NB4 (cell line): ENCODE results near the gene RIOK2.
A peak's percentile ranks its signal among the peaks of the same experiment; 100 is the strongest.

Experiments
- DNase-seq: peaks from one replicate; pipeline ENCODE4 v3.0.0; 2010; ENCODE audit warnings: low read depth
- H3K4me3 ChIP-seq: one replicate; pipeline ENCODE4 v1.5.1; 2011; ENCODE audit warnings: mild to moderate bottlenecking, low read depth, low read length, moderate library complexity
- MYC ChIP-seq: IDR thresholded peaks from 2 replicates; pipeline ENCODE4 v1.6.1; 2011; ENCODE audit warnings: low read depth, low read length
- POLR2A ChIP-seq: IDR thresholded peaks from 2 replicates; pipeline ENCODE4 v1.6.1; 2011; ENCODE audit warnings: mild to moderate bottlenecking; ENCODE audit not compliant: insufficient read length; ENCODE audit errors: extremely low read depth
- TF ChIP-seq, protein P1 (sequence below): IDR thresholded peaks from one replicate; pipeline ENCODE4 v1.5.1; 2012; ENCODE audit warnings: low read depth, low read length
- TF ChIP-seq, protein P2 (sequence below): IDR thresholded peaks from 2 replicates; pipeline ENCODE4 v1.6.1; 2011; ENCODE audit warnings: low read depth, low read length

RIOK2 gene

DNA sequence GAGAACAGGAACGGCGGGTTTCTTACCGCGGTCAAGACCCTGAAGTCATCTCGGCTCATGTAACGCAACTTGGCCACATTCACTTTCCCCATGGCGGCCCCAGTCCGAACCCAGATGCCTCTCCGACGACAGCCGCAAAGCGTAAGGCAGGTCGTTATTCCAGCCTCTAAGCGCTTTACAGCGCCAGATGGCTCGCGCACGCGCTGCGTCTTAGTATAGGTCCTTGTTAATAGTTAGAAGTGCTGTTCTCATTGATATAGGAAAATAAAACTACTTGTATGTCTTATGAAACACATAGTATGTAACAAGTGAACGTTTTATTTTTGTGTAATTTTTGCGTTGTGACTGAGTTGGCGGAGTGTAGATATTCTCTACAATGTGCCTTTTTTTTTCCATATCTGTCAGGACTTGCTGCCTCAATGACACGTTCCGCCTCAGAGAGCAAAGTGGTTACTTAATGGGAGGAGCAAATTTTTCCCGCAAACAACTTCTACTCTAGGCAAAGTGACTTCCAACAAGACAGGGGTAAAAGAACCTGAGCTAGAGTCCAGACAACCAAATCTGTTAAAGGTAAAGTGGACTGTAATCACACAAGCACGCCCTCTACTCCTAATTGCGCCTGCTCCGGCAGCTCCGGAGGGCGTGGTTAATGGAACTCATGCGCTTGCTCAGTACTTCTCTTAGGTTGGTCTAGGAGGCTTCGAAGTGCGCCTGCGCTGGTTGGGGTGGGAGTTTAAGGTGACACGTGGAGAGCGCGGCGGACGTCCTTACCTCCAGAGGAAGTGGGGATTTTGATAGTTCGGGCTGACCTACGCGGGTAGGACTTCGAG, at the start of gene RIOK2:
TSS of gene RIOK2 (minus strand) at position 148 of the 830 bp plus-strand sequence. CDS start at position 92, 56 bp downstream.
- DNase-seq: peak; percentile 97

DNA sequence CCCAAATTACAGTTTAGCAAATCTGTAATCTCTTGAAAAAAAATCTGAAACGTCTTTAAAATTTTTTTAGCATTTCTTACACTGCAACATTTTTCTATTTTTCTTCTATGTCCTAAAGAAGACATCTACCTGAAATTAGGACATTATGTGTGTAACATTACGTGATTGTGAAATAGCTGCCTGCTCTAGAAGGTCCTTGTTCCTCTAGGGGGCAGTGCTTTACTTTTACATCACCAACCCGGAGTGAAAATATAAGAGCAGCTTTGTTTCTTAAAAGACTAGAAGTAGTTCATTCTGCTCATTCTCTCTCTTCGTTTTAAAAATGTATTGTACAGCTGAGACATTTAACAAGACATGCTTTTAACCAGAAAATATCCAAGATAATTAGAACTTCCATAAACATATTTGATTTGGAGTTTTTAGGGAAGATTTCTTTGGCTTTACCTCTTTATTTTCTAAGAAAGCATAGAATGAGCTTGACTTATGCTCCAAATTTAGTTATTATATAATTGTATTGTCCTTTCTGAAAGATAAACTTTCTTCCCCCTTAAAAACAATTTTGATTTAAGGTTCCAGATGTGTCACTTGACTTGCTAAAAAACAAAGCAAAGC, 48.1 kb upstream of the RIOK2 start:
- H3K4me3 ChIP-seq: no peak overlapping the region
- DNase-seq: peak; percentile 75
- TF ChIP-seq MYC (no peak), POLR2A (no peak)
- TF ChIP-seq, protein P1, sequence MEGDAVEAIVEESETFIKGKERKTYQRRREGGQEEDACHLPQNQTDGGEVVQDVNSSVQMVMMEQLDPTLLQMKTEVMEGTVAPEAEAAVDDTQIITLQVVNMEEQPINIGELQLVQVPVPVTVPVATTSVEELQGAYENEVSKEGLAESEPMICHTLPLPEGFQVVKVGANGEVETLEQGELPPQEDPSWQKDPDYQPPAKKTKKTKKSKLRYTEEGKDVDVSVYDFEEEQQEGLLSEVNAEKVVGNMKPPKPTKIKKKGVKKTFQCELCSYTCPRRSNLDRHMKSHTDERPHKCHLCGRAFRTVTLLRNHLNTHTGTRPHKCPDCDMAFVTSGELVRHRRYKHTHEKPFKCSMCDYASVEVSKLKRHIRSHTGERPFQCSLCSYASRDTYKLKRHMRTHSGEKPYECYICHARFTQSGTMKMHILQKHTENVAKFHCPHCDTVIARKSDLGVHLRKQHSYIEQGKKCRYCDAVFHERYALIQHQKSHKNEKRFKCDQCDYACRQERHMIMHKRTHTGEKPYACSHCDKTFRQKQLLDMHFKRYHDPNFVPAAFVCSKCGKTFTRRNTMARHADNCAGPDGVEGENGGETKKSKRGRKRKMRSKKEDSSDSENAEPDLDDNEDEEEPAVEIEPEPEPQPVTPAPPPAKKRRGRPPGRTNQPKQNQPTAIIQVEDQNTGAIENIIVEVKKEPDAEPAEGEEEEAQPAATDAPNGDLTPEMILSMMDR: peak; percentile 54
- TF ChIP-seq, protein P2, sequence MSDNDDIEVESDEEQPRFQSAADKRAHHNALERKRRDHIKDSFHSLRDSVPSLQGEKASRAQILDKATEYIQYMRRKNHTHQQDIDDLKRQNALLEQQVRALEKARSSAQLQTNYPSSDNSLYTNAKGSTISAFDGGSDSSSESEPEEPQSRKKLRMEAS: no peak

More for the DNA sequence above, at the start of gene RIOK2:
- TF ChIP-seq, protein P2: peak; percentile 96
- TF ChIP-seq, protein P1: no peak
- peak; percentile 81 for TF ChIP-seq POLR2A
- TF ChIP-seq MYC: peak; percentile 79
- peak within 1 kb of the TSS; percentile 99 for H3K4me3 ChIP-seq

DNA sequence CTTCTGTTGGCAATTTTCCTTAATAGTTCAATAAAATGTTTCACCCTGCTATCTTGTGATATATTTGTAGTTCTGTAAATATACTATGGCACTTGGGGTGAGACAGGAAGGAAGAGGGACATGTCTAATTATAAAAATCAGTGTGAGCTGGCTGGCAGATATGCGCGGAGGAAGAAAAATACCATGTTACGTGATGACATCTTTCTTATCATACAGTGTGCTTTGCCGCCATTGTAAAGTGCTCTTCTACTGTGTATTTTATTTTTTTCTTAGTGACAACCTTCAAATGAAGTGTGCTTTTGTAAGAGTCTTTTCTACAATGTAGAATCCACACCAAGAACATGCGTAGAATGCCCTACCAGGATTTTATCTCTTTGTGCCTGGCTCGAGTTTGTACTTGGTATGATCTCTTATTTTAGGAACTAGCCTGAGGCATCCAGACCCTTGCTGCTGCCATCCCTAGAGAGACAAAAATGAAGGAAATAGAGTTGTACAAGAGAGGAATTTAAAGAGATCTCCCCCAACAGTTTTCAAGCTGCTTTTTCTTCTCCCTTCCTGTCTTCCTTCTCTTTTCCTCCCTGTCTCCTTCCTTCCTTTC, 46.7 kb upstream of the RIOK2 start:
- no peak for DNase-seq
- no peak overlapping the region for H3K4me3 ChIP-seq

DNA sequence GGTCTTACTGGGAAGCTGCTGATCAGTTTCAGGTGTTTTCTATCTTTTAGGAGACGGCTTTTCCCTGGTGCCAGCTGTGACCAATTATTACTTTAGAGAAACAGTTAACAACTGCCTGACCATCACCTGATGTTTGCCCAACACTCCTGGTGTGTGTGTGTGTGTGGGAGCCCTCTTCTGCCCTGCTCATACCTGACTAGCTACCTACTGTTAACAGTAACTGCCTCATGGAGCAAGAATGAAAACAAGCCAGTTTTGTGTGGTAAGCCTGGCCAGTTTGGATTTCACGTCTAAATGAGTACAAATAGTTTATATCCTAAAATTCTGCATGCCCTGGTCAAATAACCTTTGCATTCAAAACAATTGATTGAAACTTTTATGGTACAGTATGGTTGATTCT, 46.1 kb upstream of the RIOK2 start:
- H3K4me3 ChIP-seq: no peak overlapping the region
- TF ChIP-seq MYC: no peak
- TF ChIP-seq, protein P2: no peak
- no peak for DNase-seq

More for the DNA sequence above, 46.7 kb upstream of the RIOK2 start:
- TF ChIP-seq, protein P2: no peak
- TF ChIP-seq POLR2A: no peak
- TF ChIP-seq, protein P1: no peak
- no peak for TF ChIP-seq MYC

DNA sequence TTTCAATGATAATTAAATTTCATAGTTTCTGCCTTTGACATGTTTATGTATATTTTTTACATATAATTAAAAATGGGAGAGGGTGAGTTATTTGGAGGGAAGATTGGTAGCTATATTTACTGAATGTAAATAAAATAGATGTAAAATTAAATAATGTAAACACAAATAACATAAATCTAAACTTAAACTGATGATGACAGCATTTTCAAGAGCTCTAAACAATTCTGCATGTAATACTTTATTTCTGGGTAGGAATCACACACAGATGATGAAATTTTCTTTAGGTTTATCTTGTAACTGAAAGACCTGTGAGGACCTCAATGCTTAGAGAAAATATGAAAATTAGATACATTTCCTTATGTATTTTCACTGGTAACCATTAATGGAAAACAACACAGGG, 42.2 kb upstream of the RIOK2 start:
- TF ChIP-seq, protein P1: no peak
- TF ChIP-seq MYC (no peak), POLR2A (no peak)
- TF ChIP-seq, protein P2: no peak
- H3K4me3 ChIP-seq: no peak overlapping the region
- no peak for DNase-seq
